Vagina (tissue), 2 donors: ENCODE measurements around the gene MIOX. TPM values are rescaled to one million over a fixed set of nuclear protein-coding genes. Genes with fewer than 3 reads are reported as not detected.

Experiments
- DNase-seq, 2 donors: peaks; one replicate each; pipeline ENCODE4 v3.0.0-alpha.2; 2017; ENCODE audit errors: extremely low spot score in 2 of 2
- H3K27ac ChIP-seq: fragments of 200-600 bp; sonication (generic); one replicate; pipeline ENCODE4 v1.5.1; 2019
- H3K27me3 ChIP-seq: fragments of 200-600 bp; sonication (generic); one replicate; pipeline ENCODE4 v1.5.1; 2019
- H3K36me3 ChIP-seq, 2 donors: fragments of 200-600 bp; sonication (generic); one replicate each; pipeline ENCODE4 v1.5.1; 2017 to 2019
- H3K4me1 ChIP-seq: fragments of 200-600 bp; sonication (generic); one replicate; pipeline ENCODE4 v1.5.1; 2019
- H3K4me3 ChIP-seq, 2 donors: fragments of 200-600 bp; sonication (generic); 1 replicate in 1 of 2; 2 replicates in 1 of 2; pipeline ENCODE4 v1.5.1; 2016 to 2019
- H3K9me3 ChIP-seq: fragments of 200-600 bp; sonication (generic); one replicate; pipeline ENCODE4 v1.5.1; 2019
- POLR2A ChIP-seq, 2 donors: fragments of 450-650 bp; IDR thresholded peaks; one replicate each; pipeline ENCODE4 v1.6.1; 2017; ENCODE audit warnings: antibody characterized with exemption in 2 of 2, mild to moderate bottlenecking in 2 of 2, moderate library complexity in 2 of 2
- POLR2AphosphoS5 ChIP-seq, 2 donors: sonication (generic); formaldehyde crosslinking; IDR thresholded peaks; one replicate each; pipeline ENCODE4 v1.9.0; 2017; ENCODE audit warnings: antibody characterized with exemption in 2 of 2, mild to moderate bottlenecking in 2 of 2, low read depth in 1 of 2; ENCODE audit not compliant: insufficient read depth in 1 of 2
- intact Hi-C: fragments of 100-400 bp; cut with DNase I; formaldehyde crosslinking; loops from one replicate; pipeline ENCODE4 v1.15.1; 2023
- total RNA-seq: library from RNA; depleted of rRNA; stranded (reverse); fragments of >200 nt; gene quantifications from one replicate; pipeline ENCODE4 v1.2.3, GENCODE V29; 2016
- TF ChIP-seq, protein P1 (sequence below), 3 experiments: fragments of 450-650 bp in 2 of 3; fragments of 200-600 bp in 1 of 3; sonication (generic) in 1 of 3; IDR thresholded peaks; one replicate each; pipeline ENCODE4 v1.5.1; 2017 to 2019; ENCODE audit warnings: antibody characterized with exemption in 3 of 3, mild to moderate bottlenecking in 2 of 3, moderate library complexity in 2 of 3

The MIOX gene
- total RNA-seq, 1 donor from 2014 or later: not detected

GRCh38 chr22:50530877-50531545 lies 44.4 kb downstream of the MIOX start:
- peak in 1 of 2 donors; percentile 93 for DNase-seq
- no peaks in the 10 kb centered on the region for H3K27me3 ChIP-seq
- H3K36me3 ChIP-seq: no peaks in the 10 kb centered on the region
- intact Hi-C loops: no loop called here
- peak in 1 of 2 donors; percentile 87 for TF ChIP-seq POLR2AphosphoS5 (IDR thresholded peaks at IDR 0.05; ENCODE audit: insufficient read depth in 1 of 2, low read depth in 1 of 2)
- TF ChIP-seq, protein P1, sequence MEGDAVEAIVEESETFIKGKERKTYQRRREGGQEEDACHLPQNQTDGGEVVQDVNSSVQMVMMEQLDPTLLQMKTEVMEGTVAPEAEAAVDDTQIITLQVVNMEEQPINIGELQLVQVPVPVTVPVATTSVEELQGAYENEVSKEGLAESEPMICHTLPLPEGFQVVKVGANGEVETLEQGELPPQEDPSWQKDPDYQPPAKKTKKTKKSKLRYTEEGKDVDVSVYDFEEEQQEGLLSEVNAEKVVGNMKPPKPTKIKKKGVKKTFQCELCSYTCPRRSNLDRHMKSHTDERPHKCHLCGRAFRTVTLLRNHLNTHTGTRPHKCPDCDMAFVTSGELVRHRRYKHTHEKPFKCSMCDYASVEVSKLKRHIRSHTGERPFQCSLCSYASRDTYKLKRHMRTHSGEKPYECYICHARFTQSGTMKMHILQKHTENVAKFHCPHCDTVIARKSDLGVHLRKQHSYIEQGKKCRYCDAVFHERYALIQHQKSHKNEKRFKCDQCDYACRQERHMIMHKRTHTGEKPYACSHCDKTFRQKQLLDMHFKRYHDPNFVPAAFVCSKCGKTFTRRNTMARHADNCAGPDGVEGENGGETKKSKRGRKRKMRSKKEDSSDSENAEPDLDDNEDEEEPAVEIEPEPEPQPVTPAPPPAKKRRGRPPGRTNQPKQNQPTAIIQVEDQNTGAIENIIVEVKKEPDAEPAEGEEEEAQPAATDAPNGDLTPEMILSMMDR (IDR thresholded peaks at IDR 0.05): no peak
- peak in 1 of 2 donors; percentile 83 for TF ChIP-seq POLR2A (IDR thresholded peaks at IDR 0.05)
- H3K27ac ChIP-seq: peak overlapping the region; percentile 96
- peak overlapping the region; percentile 58 to 60 for H3K4me3 ChIP-seq
- peaks cover 47% of the 10 kb centered on the region for H3K4me1 ChIP-seq
- no peaks in the 10 kb centered on the region for H3K9me3 ChIP-seq

DNA sequence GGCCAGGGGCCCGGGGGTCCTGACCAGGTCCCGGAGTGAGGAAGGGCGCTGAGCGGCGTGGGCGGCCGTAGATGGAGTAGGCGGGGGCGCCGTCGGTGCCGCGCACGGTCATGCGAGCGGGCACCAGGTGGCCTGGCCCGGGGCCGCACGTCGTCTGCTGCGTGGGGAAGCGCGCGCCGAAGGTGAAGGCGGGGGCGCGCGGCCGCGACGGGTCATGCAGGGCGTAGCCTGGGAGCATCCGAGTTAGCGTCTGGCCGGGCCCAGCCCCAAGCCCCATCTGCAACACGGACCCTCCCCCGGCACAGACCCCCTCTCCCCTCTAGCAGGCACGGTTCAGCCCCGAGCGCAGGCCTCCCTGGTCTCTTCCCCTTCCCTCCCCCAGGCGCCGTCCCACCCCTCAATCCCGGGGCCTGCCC lies 44.9 kb downstream of the MIOX start:
- peak in 1 of 2 donors; percentile 87 for DNase-seq
- Histone ChIP-seq H3K4me1 (peaks cover 45% of the 10 kb centered on the region), H3K36me3 (no peaks in the 10 kb centered on the region), H3K27ac (peak overlapping the region; percentile 96), H3K9me3 (no peaks in the 10 kb centered on the region), H3K4me3 (peak overlapping the region; percentile 58 to 60), H3K27me3 (no peaks in the 10 kb centered on the region)
- intact Hi-C loops: no loop called here
- TF ChIP-seq POLR2AphosphoS5 (IDR thresholded peaks at IDR 0.05; ENCODE audit: insufficient read depth in 1 of 2, low read depth in 1 of 2) (no peak), POLR2A (IDR thresholded peaks at IDR 0.05) (no peak)
- TF ChIP-seq, protein P1 (IDR thresholded peaks at IDR 0.05): no peak

DNA sequence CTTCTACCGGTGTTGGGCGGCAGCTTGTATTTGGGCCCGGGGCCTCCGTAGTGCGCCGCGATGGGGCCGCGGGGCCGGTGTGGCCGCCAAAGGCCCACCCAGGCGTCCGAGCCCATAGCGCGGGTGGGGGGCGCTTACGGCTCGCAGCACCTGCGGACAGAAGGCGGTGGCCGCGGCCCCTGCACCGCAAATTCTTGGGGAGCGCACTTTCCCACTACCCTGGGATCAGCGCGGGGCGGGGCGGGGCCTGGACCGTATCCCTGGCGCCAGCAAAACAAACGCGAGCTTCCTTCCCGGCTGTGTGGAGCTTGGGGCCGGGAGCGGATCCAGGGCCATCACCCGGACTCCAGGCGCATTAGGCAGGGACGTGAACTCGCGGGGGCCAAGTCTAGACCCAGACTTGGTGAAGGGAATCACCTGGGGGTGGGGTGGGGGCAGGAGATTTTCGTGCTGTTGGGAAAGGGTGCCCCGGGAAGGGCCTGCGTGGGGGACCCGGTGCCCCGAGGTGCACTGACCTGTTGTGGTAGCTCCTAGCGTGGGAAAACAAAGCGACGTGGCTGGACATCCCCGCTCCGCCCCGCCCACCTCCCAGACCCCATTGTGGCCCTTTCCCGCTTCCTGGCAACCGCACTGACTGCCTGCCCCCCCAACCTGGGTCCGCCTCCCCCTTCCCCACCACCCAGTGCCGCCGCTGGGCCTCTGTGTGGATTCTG lies 45.5 kb downstream of the MIOX start:
- intact Hi-C loops: no loop called here
- TF ChIP-seq POLR2AphosphoS5 (IDR thresholded peaks at IDR 0.05; ENCODE audit: insufficient read depth in 1 of 2, low read depth in 1 of 2) (peak in 1 of 2 donors; percentile 73), POLR2A (IDR thresholded peaks at IDR 0.05) (peak in 1 of 2 donors; percentile 10)
- TF ChIP-seq, protein P1 (IDR thresholded peaks at IDR 0.05): no peak
- peak in 1 of 2 donors; percentile 88 for DNase-seq
- Histone ChIP-seq H3K27me3 (no peaks in the 10 kb centered on the region), H3K4me3 (peak overlapping the region; percentile 58 to 60), H3K9me3 (no peaks in the 10 kb centered on the region), H3K36me3 (no peaks in the 10 kb centered on the region), H3K27ac (peak overlapping the region; percentile 96), H3K4me1 (peaks cover 39% of the 10 kb centered on the region)

DNA sequence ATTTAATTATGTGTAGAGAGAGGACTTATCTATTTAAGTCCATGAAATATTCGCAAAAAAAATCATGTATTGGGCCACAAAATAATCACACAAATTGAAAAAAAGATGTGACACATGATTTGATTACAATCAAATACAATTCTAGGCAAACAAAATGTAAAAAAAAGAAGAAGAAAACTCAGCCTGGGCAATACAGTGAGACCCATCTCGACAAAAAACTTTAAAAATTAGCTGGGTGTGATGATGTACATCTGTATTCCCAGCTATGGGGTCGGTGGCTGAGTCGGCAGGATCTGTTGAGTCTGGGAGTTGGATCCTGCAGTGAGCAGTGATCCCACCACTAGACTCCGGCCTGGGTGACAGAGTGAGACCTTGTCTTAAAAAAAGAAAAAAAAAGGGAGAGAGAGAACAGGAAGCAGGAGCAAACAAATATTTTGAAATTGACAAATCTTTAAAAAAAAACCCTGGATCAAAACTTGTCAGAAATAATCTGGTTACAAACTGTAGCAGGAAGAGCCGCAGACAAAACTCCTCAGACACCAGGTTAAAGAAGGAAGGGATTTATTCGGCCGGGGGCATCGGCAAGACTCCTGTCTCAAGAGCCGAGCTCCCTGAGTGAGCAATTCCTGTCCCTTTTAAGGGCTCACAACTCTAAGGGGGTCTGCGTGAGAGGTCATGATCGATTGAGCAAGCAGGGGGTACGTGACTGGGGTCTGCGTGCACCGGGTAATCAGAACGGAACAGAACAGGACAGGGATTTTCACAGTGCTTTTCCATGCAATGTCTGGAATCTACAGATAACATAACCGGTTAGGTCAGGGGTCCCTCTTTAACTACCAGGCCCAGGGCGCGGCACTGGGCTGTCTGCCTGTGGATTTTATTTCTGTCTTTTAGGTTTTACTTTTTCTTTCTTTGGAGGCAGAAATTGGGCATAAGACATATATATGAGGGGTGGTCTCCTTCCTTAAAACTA lies 46.5 kb downstream of the MIOX start:
- H3K4me3 ChIP-seq: no peak overlapping the region
- H3K9me3 ChIP-seq: no peaks in the 10 kb centered on the region
- H3K36me3 ChIP-seq: no peaks in the 10 kb centered on the region
- TF ChIP-seq POLR2A (IDR thresholded peaks at IDR 0.05): no peak
- TF ChIP-seq, protein P1 (IDR thresholded peaks at IDR 0.05): no peak
- TF ChIP-seq POLR2AphosphoS5 (IDR thresholded peaks at IDR 0.05; ENCODE audit: insufficient read depth in 1 of 2, low read depth in 1 of 2): no peak
- no peak for DNase-seq
- intact Hi-C loops: no loop called here
- H3K27me3 ChIP-seq: no peaks in the 10 kb centered on the region
- peaks cover 37% of the 10 kb centered on the region for H3K4me1 ChIP-seq
- H3K27ac ChIP-seq: no peak overlapping the region
